Fibroblast of villous mesenchyme (primary cell): Measurements from ENCODE around the gene PIM3. TPM values are rescaled to one million over a fixed set of nuclear protein-coding genes. Genes with fewer than 3 reads are reported as not detected.
"Not testable (repeated sequence)": the region's sequence is repeated elsewhere in the genome, so short reads cannot be mapped to it uniquely, and the experiment has no call there.

Experiments
- DNase-seq: peaks from one replicate; pipeline ENCODE4 v3.0.0-alpha.2; 2010; ENCODE audit warnings: low read depth
- H3K4me3 ChIP-seq: 2 replicates; pipeline ENCODE4 v1.5.1; 2011; ENCODE audit warnings: low read depth, mild to moderate bottlenecking, low read length
- CTCF ChIP-seq: IDR thresholded peaks from 2 replicates; pipeline ENCODE4 v1.5.1; 2012; ENCODE audit warnings: low read depth, mild to moderate bottlenecking, low read length; ENCODE audit not compliant: insufficient read depth
- total RNA-seq: library from RNA; depleted of rRNA; stranded (reverse); fragments of >200 nt; gene quantifications from 2 replicates; pipeline ENCODE4 v1.2.3, GENCODE V29; 2012

The PIM3 gene
- total RNA-seq, 1 donor = 32.0 TPM

GRCh38 chr22:49986325-49986724 is 25.8 kb downstream of the PIM3 start:
- TF ChIP-seq CTCF = no peak
- H3K4me3 ChIP-seq = no peak overlapping the region
- DNase-seq = no peak

GRCh38 chr22:49989826-49990225 is 29.3 kb downstream of the PIM3 start:
- H3K4me3 ChIP-seq, DNase-seq: not testable (repeated sequence)

- no peak for TF ChIP-seq CTCF
- no peak for DNase-seq
- no peak overlapping the region for H3K4me3 ChIP-seq
These were observed 30.6 kb downstream of the PIM3 start for GRCh38 chr22:49991167-49991566.

- no peak for TF ChIP-seq CTCF
- no peak for DNase-seq
- H3K4me3 ChIP-seq = no peak overlapping the region
These were observed 31.4 kb downstream of the PIM3 start for GRCh38 chr22:49991907-49992533.

- TF ChIP-seq CTCF = peak; percentile 77
- DNase-seq = peak; percentile 58
- no peak overlapping the region for H3K4me3 ChIP-seq
These were observed 32.5 kb downstream of the PIM3 start for GRCh38 chr22:49992921-49993648.

- no peak for DNase-seq
- H3K4me3 ChIP-seq = no peak overlapping the region
- no peak for TF ChIP-seq CTCF
These were observed 33.2 kb downstream of the PIM3 start for GRCh38 chr22:49993649-49994360.

GRCh38 chr22:49994361-49995040 is 33.9 kb downstream of the PIM3 start:
- H3K4me3 ChIP-seq = no peak overlapping the region
- no peak for TF ChIP-seq CTCF
- no peak for DNase-seq
